ENCODE results near the gene MOV10L1. TPM values are rescaled to one million over a fixed set of nuclear protein-coding genes. Genes with fewer than 3 reads are reported as not detected.

MOV10L1 gene
- total RNA-seq, 1 donor, result 0.36 TPM

DNA sequence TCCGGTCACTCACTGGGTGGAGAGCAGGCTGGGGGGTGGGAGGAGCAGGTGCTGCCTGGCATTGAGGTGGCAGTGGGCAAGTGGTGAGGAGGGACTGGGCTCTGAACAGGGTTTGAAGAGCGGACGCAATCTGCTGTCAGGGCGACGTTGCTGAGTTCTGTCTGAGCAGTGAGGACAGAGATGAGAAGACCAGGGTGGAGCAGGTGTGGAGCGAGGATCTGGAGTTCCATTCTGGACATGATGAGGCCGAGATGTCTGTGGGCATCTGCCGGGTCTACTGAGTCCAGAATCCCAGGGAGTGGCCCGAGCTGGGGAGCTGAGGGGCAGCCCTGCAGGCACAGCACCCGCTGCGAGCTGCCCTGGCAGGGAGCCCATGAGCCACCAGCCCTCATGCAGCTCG, 2.2 kb upstream of the MOV10L1 start:
- H3K36me3 ChIP-seq (ENCODE audit: insufficient read depth, low read length), result no peaks in the 10 kb centered on the region
- no peak overlapping the region for H2AFZ ChIP-seq (ENCODE audit: low read length)

DNA sequence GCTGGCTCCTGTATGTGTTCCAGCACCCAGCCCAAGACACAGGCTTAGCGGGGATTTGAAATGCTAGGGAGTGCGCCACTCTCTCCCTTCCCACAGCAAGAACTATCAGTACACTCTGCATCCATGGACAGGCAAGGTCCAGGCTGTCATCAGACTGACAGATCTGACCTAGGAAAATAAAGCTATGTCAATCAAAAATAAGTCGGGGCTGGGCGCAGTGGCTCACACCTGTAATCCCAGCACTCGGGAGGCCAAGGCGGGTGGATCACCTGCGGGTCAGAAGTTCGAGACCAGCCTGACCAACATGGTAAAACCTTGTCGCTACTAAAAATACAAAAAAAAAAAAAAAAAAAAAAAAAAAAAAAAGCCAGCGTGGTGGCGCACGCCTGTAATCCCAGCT, 1.7 kb upstream of the MOV10L1 start:
- Histone ChIP-seq H3K4me1 (ENCODE audit: insufficient read depth, low read length) (peaks cover 3% of the 10 kb centered on the region), H3K9me3 (ENCODE audit: low read depth, low read length) (no peaks in the 10 kb centered on the region), H3K27ac (ENCODE audit: low read depth, low read length) (no peak overlapping the region), H3K4me2 (ENCODE audit: insufficient read depth, low read length) (no peak overlapping the region), H3K79me2 (ENCODE audit: insufficient read depth, low read length) (no peaks in the 10 kb centered on the region), H2AFZ (ENCODE audit: low read length) (no peak overlapping the region), H4K20me1 (ENCODE audit: insufficient read depth, low read length) (no peaks in the 10 kb centered on the region), H3K36me3 (ENCODE audit: insufficient read depth, low read length) (no peaks in the 10 kb centered on the region), H3K4me3 (ENCODE audit: insufficient read depth, low read length) (no peak overlapping the region), H3K27me3 (ENCODE audit: insufficient read depth, low read length) (peaks cover 4% of the 10 kb centered on the region)
- TF ChIP-seq, protein P1, sequence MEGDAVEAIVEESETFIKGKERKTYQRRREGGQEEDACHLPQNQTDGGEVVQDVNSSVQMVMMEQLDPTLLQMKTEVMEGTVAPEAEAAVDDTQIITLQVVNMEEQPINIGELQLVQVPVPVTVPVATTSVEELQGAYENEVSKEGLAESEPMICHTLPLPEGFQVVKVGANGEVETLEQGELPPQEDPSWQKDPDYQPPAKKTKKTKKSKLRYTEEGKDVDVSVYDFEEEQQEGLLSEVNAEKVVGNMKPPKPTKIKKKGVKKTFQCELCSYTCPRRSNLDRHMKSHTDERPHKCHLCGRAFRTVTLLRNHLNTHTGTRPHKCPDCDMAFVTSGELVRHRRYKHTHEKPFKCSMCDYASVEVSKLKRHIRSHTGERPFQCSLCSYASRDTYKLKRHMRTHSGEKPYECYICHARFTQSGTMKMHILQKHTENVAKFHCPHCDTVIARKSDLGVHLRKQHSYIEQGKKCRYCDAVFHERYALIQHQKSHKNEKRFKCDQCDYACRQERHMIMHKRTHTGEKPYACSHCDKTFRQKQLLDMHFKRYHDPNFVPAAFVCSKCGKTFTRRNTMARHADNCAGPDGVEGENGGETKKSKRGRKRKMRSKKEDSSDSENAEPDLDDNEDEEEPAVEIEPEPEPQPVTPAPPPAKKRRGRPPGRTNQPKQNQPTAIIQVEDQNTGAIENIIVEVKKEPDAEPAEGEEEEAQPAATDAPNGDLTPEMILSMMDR (IDR thresholded peaks at IDR 0.05; ENCODE audit: extremely low read depth, low read depth, low read length), result no peak
- DNase-seq (ENCODE audit: insufficient read length, low spot score, missing footprints), result no peak

More for the DNA sequence above, 2.2 kb upstream of the MOV10L1 start:
- Histone ChIP-seq H3K9me3 (ENCODE audit: low read depth, low read length) (no peaks in the 10 kb centered on the region), H3K4me2 (ENCODE audit: insufficient read depth, low read length) (no peak overlapping the region), H4K20me1 (ENCODE audit: insufficient read depth, low read length) (no peaks in the 10 kb centered on the region), H3K27ac (ENCODE audit: low read depth, low read length) (no peak overlapping the region), H3K4me1 (ENCODE audit: insufficient read depth, low read length) (peaks cover 3% of the 10 kb centered on the region), H3K27me3 (ENCODE audit: insufficient read depth, low read length) (peaks cover 4% of the 10 kb centered on the region), H3K79me2 (ENCODE audit: insufficient read depth, low read length) (no peaks in the 10 kb centered on the region), H3K4me3 (ENCODE audit: insufficient read depth, low read length) (no peak overlapping the region)
- peak; percentile 43 for DNase-seq (ENCODE audit: insufficient read length, low spot score, missing footprints)
- TF ChIP-seq, protein P1 (IDR thresholded peaks at IDR 0.05; ENCODE audit: extremely low read depth, low read depth, low read length), result no peak

DNA sequence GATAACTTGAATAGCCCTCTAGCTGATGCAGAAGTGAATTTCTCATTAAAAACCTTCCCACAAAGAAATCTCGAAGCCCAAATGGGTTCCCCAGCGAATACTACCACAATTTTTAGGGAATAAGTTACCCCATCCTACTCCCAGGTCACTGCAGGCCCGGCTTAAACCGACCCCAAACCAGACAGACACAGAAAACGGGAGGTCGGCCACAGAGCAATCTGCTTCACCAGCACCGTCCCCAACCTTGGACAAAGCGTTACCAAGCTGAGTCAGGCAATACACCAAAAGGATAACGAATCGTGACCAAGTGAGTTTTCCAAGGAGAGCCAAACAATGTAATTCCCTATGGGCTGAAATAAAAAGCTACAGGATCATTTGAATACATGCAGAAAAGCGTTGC, 575 bp upstream of the MOV10L1 start:
- H3K4me2 ChIP-seq (ENCODE audit: insufficient read depth, low read length), result no peak overlapping the region
- peaks cover 3% of the 10 kb centered on the region for H3K4me1 ChIP-seq (ENCODE audit: insufficient read depth, low read length)
- no peak overlapping the region for H3K4me3 ChIP-seq (ENCODE audit: insufficient read depth, low read length)
- H3K36me3 ChIP-seq (ENCODE audit: insufficient read depth, low read length), result no peaks in the 10 kb centered on the region
- H3K79me2 ChIP-seq (ENCODE audit: insufficient read depth, low read length), result no peaks in the 10 kb centered on the region
- H3K9me3 ChIP-seq (ENCODE audit: low read depth, low read length), result no peaks in the 10 kb centered on the region
- no peak overlapping the region for H2AFZ ChIP-seq (ENCODE audit: low read length)
- H3K27ac ChIP-seq (ENCODE audit: low read depth, low read length), result no peak overlapping the region
- no peaks in the 10 kb centered on the region for H3K27me3 ChIP-seq (ENCODE audit: insufficient read depth, low read length)
- peak; percentile 46 for DNase-seq (ENCODE audit: insufficient read length, low spot score, missing footprints)
- no peaks in the 10 kb centered on the region for H4K20me1 ChIP-seq (ENCODE audit: insufficient read depth, low read length)
- TF ChIP-seq, protein P1 (IDR thresholded peaks at IDR 0.05; ENCODE audit: extremely low read depth, low read depth, low read length), result no peak

DNA sequence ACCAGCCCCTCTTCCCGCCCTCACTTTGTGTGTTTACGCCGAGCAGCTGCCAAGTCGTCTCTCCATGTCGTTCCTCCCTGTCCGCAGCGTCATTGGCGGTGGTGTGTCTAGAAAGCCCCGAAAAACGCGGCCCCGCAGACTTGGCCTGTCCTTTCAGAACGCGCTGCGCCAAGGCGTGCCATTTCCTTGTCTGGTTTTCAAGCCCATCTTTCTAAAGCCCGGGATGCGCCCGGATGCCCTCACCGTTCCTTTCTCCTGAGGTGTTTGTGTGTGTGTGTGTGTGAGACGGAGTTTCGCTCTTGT, 557 bp downstream of the MOV10L1 start:
- Histone ChIP-seq H3K4me1 (ENCODE audit: insufficient read depth, low read length) (peaks cover 3% of the 10 kb centered on the region), H3K27ac (ENCODE audit: low read depth, low read length) (no peak overlapping the region), H2AFZ (ENCODE audit: low read length) (no peak overlapping the region), H4K20me1 (ENCODE audit: insufficient read depth, low read length) (no peaks in the 10 kb centered on the region), H3K27me3 (ENCODE audit: insufficient read depth, low read length) (no peaks in the 10 kb centered on the region), H3K4me3 (ENCODE audit: insufficient read depth, low read length) (no peak overlapping the region), H3K36me3 (ENCODE audit: insufficient read depth, low read length) (no peaks in the 10 kb centered on the region), H3K9me3 (ENCODE audit: low read depth, low read length) (no peaks in the 10 kb centered on the region), H3K79me2 (ENCODE audit: insufficient read depth, low read length) (no peaks in the 10 kb centered on the region), H3K4me2 (ENCODE audit: insufficient read depth, low read length) (no peak overlapping the region)
- TF ChIP-seq, protein P1 (IDR thresholded peaks at IDR 0.05; ENCODE audit: extremely low read depth, low read depth, low read length), result no peak
- DNase-seq (ENCODE audit: insufficient read length, low spot score, missing footprints), result no peak
